ENCODE data around the gene BRINP2. TPM values are rescaled to one million over a fixed set of nuclear protein-coding genes. Genes with fewer than 3 reads are reported as not detected.

Gene BRINP2
- total RNA-seq, 2 donors from 2014 or later: not detected

- Histone ChIP-seq H3K9me3 (no peaks in the 10 kb centered on the region), H3K27me3 (replicated peaks; ENCODE audit: insufficient read depth) (no peaks in the 10 kb centered on the region), H3K36me3 (no peaks in the 10 kb centered on the region), H3K4me3 (no peak overlapping the region), H3K4me1 (ENCODE audit: control insufficient read depth in 1 of 2, low read depth in 2 of 2) (peaks cover 4 to 13% of the 10 kb centered on the region in 2 donors), H3K27ac (no peak overlapping the region)
- no peak for TF ChIP-seq CTCF (IDR thresholded peaks at IDR 0.05)
- ATAC-seq (ENCODE audit: insufficient number of reproducible peaks, low FRiP score, low read depth) (no peak), DNase-seq (ENCODE audit: low spot score) (no peak)
Measured at GRCh38 chr1:177173976-177174375, 3.2 kb downstream of the BRINP2 start.

GRCh38 chr1:177174921-177175634 is 4.3 kb downstream of the BRINP2 start:
- no peak for ATAC-seq (ENCODE audit: insufficient number of reproducible peaks, low FRiP score, low read depth)
- DNase-seq (ENCODE audit: low spot score): no peak
- Histone ChIP-seq H3K36me3 (no peaks in the 10 kb centered on the region), H3K27ac (no peak overlapping the region), H3K4me3 (no peak overlapping the region), H3K9me3 (no peaks in the 10 kb centered on the region), H3K4me1 (ENCODE audit: control insufficient read depth in 1 of 2, low read depth in 2 of 2) (peaks cover 4 to 13% of the 10 kb centered on the region in 2 donors), H3K27me3 (replicated peaks; ENCODE audit: insufficient read depth) (no peaks in the 10 kb centered on the region)
- TF ChIP-seq CTCF (IDR thresholded peaks at IDR 0.05): no peak

- TF ChIP-seq CTCF (IDR thresholded peaks at IDR 0.05): no peak
- H3K27ac ChIP-seq: no peak overlapping the region
- H3K9me3 ChIP-seq: no peaks in the 10 kb centered on the region
- H3K4me1 ChIP-seq (ENCODE audit: control insufficient read depth in 1 of 2, low read depth in 2 of 2): peaks cover 0 to 8% of the 10 kb centered on the region in 2 donors
- DNase-seq (ENCODE audit: low spot score) (no peak), ATAC-seq (ENCODE audit: insufficient number of reproducible peaks, low FRiP score, low read depth) (no peak)
- H3K36me3 ChIP-seq: no peaks in the 10 kb centered on the region
- peak overlapping the region; percentile 62 for H3K4me3 ChIP-seq
- H3K27me3 ChIP-seq (replicated peaks; ENCODE audit: insufficient read depth): no peaks in the 10 kb centered on the region
Measured at GRCh38 chr1:177181280-177181630, 10.5 kb downstream of the BRINP2 start.

GRCh38 chr1:177181631-177182291 is 11.0 kb downstream of the BRINP2 start:
- Histone ChIP-seq H3K27me3 (replicated peaks; ENCODE audit: insufficient read depth) (no peaks in the 10 kb centered on the region), H3K4me1 (ENCODE audit: control insufficient read depth in 1 of 2, low read depth in 2 of 2) (peaks cover 0 to 8% of the 10 kb centered on the region in 2 donors), H3K27ac (no peak overlapping the region), H3K4me3 (peak overlapping the region; percentile 62), H3K9me3 (no peaks in the 10 kb centered on the region), H3K36me3 (no peaks in the 10 kb centered on the region)
- TF ChIP-seq CTCF (IDR thresholded peaks at IDR 0.05): peak; percentile 80
- ATAC-seq (ENCODE audit: insufficient number of reproducible peaks, low FRiP score, low read depth) (no peak), DNase-seq (ENCODE audit: low spot score) (no peak)

- H3K27ac ChIP-seq: no peak overlapping the region
- H3K36me3 ChIP-seq: no peaks in the 10 kb centered on the region
- H3K4me3 ChIP-seq: no peak overlapping the region
- TF ChIP-seq CTCF (IDR thresholded peaks at IDR 0.05): no peak
- ATAC-seq (ENCODE audit: insufficient number of reproducible peaks, low FRiP score, low read depth) (no peak), DNase-seq (ENCODE audit: low spot score) (no peak)
- no peaks in the 10 kb centered on the region for H3K9me3 ChIP-seq
- peaks cover 0 to 8% of the 10 kb centered on the region in 2 donors for H3K4me1 ChIP-seq (ENCODE audit: control insufficient read depth in 1 of 2, low read depth in 2 of 2)
- H3K27me3 ChIP-seq (replicated peaks; ENCODE audit: insufficient read depth): no peaks in the 10 kb centered on the region
Measured at GRCh38 chr1:177183836-177184235, 13.1 kb downstream of the BRINP2 start.

Data from thoracic aorta (tissue), 2 donors.